GM19467 (cell line): ENCODE results near the gene ACOXL.
"Not testable (repeated sequence)": the region's sequence is repeated elsewhere in the genome, so short reads cannot be mapped to it uniquely, and the experiment has no call there.

Experiments
- ATAC-seq: cut with Tn5 transposase; IDR thresholded peaks from one replicate; pipeline ENCODE4 v1.9.1; 2021; ENCODE audit warnings: mild to moderate bottlenecking, moderate library complexity; ENCODE audit not compliant: unreplicated experiment

The ACOXL gene

GRCh38 chr2:111031546-111032478 is 299.4 kb downstream of the ACOXL start:
- ATAC-seq, result no peak

GRCh38 chr2:111032721-111033429 is 300.5 kb downstream of the ACOXL start:
- no peak for ATAC-seq

- ATAC-seq, result no peak
These were observed 301.8 kb downstream of the ACOXL start for GRCh38 chr2:111034146-111034545.

- ATAC-seq, result no peak
These were observed 302.2 kb downstream of the ACOXL start for GRCh38 chr2:111034606-111035005.

GRCh38 chr2:111035830-111036441 is 303.6 kb downstream of the ACOXL start:
- ATAC-seq, result no peak

- no peak for ATAC-seq
These were observed 304.8 kb downstream of the ACOXL start for GRCh38 chr2:111037128-111037527.

- no peak for ATAC-seq
These were observed 307.4 kb downstream of the ACOXL start for GRCh38 chr2:111039628-111040383.

GRCh38 chr2:111041398-111042202 is 309.2 kb downstream of the ACOXL start:
- no peak for ATAC-seq

- ATAC-seq, result no peak
These were observed 309.9 kb downstream of the ACOXL start for GRCh38 chr2:111042261-111042660.

- ATAC-seq, result no peak
These were observed 310.7 kb downstream of the ACOXL start for GRCh38 chr2:111042772-111043771.

- ATAC-seq, result no peak
These were observed 311.7 kb downstream of the ACOXL start for GRCh38 chr2:111044066-111044465.

- ATAC-seq, result not testable (repeated sequence)
These were observed 312.9 kb downstream of the ACOXL start for GRCh38 chr2:111045236-111045635.

- ATAC-seq, result no peak
These were observed 313.5 kb downstream of the ACOXL start for GRCh38 chr2:111045771-111046444.

- no peak for ATAC-seq
These were observed 314.3 kb downstream of the ACOXL start for GRCh38 chr2:111046670-111047069.

GRCh38 chr2:111048856-111049768 is 316.7 kb downstream of the ACOXL start:
- ATAC-seq, result no peak

- no peak for ATAC-seq
These were observed 317.6 kb downstream of the ACOXL start for GRCh38 chr2:111049792-111050640.
